Loucy (cell line): ENCODE measurements around the gene PIGS.

Experiments used
- H2AFZ ChIP-seq: fragments of 200-600 bp; sonication (generic); 2 replicates; pipeline ENCODE4 v1.6.0; 2016; ENCODE audit warnings: antibody characterized with exemption, mild to moderate bottlenecking, low read length, moderate library complexity
- H3F3A ChIP-seq: fragments of 200-600 bp; 2 replicates; pipeline ENCODE4 v1.6.0; 2016; ENCODE audit warnings: antibody characterized with exemption, low read depth, mild to moderate bottlenecking
- H3K27me3 ChIP-seq: fragments of 200-600 bp; sonication (generic); 2 replicates; pipeline ENCODE4 v1.6.1; 2014; ENCODE audit warnings: low read length, mild to moderate bottlenecking; ENCODE audit not compliant: insufficient read depth, poor library complexity, severe bottlenecking
- H3K36me3 ChIP-seq: fragments of 200-600 bp; sonication (generic); 2 replicates; pipeline ENCODE4 v1.6.1; 2016; ENCODE audit warnings: low read length; ENCODE audit not compliant: insufficient read depth
- H3K4me1 ChIP-seq: fragments of 200-600 bp; sonication (generic); 2 replicates; pipeline ENCODE4 v1.5.1; 2014; ENCODE audit warnings: low read length, mild to moderate bottlenecking; ENCODE audit not compliant: insufficient read depth, poor library complexity, severe bottlenecking
- H3K4me2 ChIP-seq: fragments of 200-600 bp; sonication (generic); 2 replicates; pipeline ENCODE4 v1.6.0; 2014; ENCODE audit warnings: antibody characterized with exemption, low read length, low read depth, mild to moderate bottlenecking; ENCODE audit not compliant: poor library complexity, severe bottlenecking
- H3K4me3 ChIP-seq: fragments of 200-600 bp; sonication (generic); 2 replicates; pipeline ENCODE4 v1.5.1; 2014; ENCODE audit warnings: low read length, mild to moderate bottlenecking, mixed read lengths; ENCODE audit not compliant: poor library complexity, severe bottlenecking
- H3K79me2 ChIP-seq: fragments of 200-600 bp; sonication (generic); 2 replicates; pipeline ENCODE4 v1.6.1; 2014; ENCODE audit warnings: low read length; ENCODE audit not compliant: insufficient read depth
- H3K9ac ChIP-seq: fragments of 200-600 bp; sonication (generic); 2 replicates; pipeline ENCODE4 v1.6.0; 2014; ENCODE audit warnings: mild to moderate bottlenecking, low read depth, low read length, moderate library complexity; ENCODE audit not compliant: poor library complexity, severe bottlenecking
- H3K9me2 ChIP-seq: fragments of 200-600 bp; sonication (generic); replicated peaks from 2 replicates; pipeline ENCODE4 v1.6.1; 2016; ENCODE audit warnings: low read depth, low read length, mixed read lengths
- H3K9me3 ChIP-seq: fragments of 200-600 bp; sonication (generic); 2 replicates; pipeline ENCODE4 v1.6.1; 2014; ENCODE audit warnings: mild to moderate bottlenecking, antibody characterized with exemption, low read length, low read depth; ENCODE audit not compliant: insufficient read depth
- H4K20me1 ChIP-seq: fragments of 200-600 bp; sonication (generic); 2 replicates; pipeline ENCODE4 v1.6.0; 2014; ENCODE audit warnings: antibody characterized with exemption, low read length, mild to moderate bottlenecking; ENCODE audit not compliant: insufficient read depth, poor library complexity, severe bottlenecking
- CTCF ChIP-seq: fragments of 200-600 bp; sonication (generic); conservative IDR thresholded peaks from 2 replicates; pipeline ENCODE4 v1.5.1; 2014; ENCODE audit warnings: mild to moderate bottlenecking, antibody characterized with exemption, low read length
- EZH2phosphoT487 ChIP-seq: fragments of 200-600 bp; IDR thresholded peaks from 2 replicates; pipeline ENCODE4 v1.6.1; 2018; ENCODE audit warnings: antibody characterized with exemption, mild to moderate bottlenecking, moderate library complexity, borderline replicate concordance

The PIGS gene

GRCh38 chr17:28579526-28579925 is 8.2 kb upstream of the PIGS start:
- no peak overlapping the region for H3K9ac ChIP-seq
- H3K4me1 ChIP-seq = no peaks in the 10 kb centered on the region
- H3K79me2 ChIP-seq = no peaks in the 10 kb centered on the region
- H2AFZ ChIP-seq = no peak overlapping the region
- no peaks in the 10 kb centered on the region for H3F3A ChIP-seq
- H3K9me3 ChIP-seq = no peaks in the 10 kb centered on the region
- no peaks in the 10 kb centered on the region for H4K20me1 ChIP-seq
- H3K9me2 ChIP-seq = no peaks in the 10 kb centered on the region
- peaks cover 68% of the 10 kb centered on the region; the same call in 1 of the 2 replicates for H3K36me3 ChIP-seq
- TF ChIP-seq CTCF (no peak), EZH2phosphoT487 (no peak)
- H3K4me2 ChIP-seq = no peak overlapping the region
- H3K27me3 ChIP-seq = no peaks in the 10 kb centered on the region
- H3K4me3 ChIP-seq = no peak overlapping the region

GRCh38 chr17:28578246-28579195 is 7.2 kb upstream of the PIGS start:
- no peaks in the 10 kb centered on the region for H3K27me3 ChIP-seq
- H4K20me1 ChIP-seq = no peaks in the 10 kb centered on the region
- no peaks in the 10 kb centered on the region for H3K79me2 ChIP-seq
- no peak overlapping the region for H3K4me2 ChIP-seq
- no peak overlapping the region for H3K9ac ChIP-seq
- TF ChIP-seq EZH2phosphoT487 (no peak), CTCF (no peak)
- no peaks in the 10 kb centered on the region for H3K9me3 ChIP-seq
- peaks cover 58% of the 10 kb centered on the region; the same call in 1 of the 2 replicates for H3K36me3 ChIP-seq
- no peaks in the 10 kb centered on the region for H3K9me2 ChIP-seq
- H2AFZ ChIP-seq = no peak overlapping the region
- no peak overlapping the region for H3K4me3 ChIP-seq
- H3K4me1 ChIP-seq = no peaks in the 10 kb centered on the region
- no peaks in the 10 kb centered on the region for H3F3A ChIP-seq

DNA sequence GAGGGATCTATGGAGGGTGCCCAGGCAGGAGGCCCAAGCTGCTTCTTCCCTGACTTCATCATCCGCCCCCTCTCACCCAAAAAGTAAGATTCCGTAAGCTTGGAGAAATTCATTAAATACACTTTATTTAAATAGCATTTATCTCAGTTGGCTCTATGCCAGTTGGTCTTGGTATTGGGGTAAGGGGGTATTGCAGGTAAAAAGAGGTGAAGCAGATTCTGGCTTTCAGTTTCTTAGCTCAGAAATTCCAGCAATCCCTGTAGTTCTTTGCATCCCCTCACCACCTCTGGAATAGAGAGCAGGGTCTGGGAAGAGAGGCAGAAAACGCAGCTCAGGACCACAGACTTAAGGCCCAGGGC is 6.1 kb upstream of the PIGS start:
- no peaks in the 10 kb centered on the region for H3K9me2 ChIP-seq
- H3K9me3 ChIP-seq = no peaks in the 10 kb centered on the region
- H4K20me1 ChIP-seq = no peaks in the 10 kb centered on the region
- no peak overlapping the region for H3K4me2 ChIP-seq
- H3K36me3 ChIP-seq = peaks cover 47% of the 10 kb centered on the region; the same call in 1 of the 2 replicates
- no peaks in the 10 kb centered on the region for H3K27me3 ChIP-seq
- no peaks in the 10 kb centered on the region for H3F3A ChIP-seq
- no peak for TF ChIP-seq EZH2phosphoT487
- TF ChIP-seq CTCF = no peak
- no peaks in the 10 kb centered on the region for H3K79me2 ChIP-seq
- peaks cover 1% of the 10 kb centered on the region for H3K4me1 ChIP-seq
- no peak overlapping the region for H2AFZ ChIP-seq
- no peak overlapping the region for H3K4me3 ChIP-seq
- no peak overlapping the region for H3K9ac ChIP-seq
